ENCODE results near the gene TEX54.
A peak's percentile ranks its signal among the peaks of the same experiment; 100 is the strongest.
"Not testable (repeated sequence)": the region's sequence is repeated elsewhere in the genome, so short reads cannot be mapped to it uniquely, and the experiment has no call there.

Gene TEX54

GRCh38 chr11:62846177-62846576, 13.5 kb upstream of the TEX54 start:
- TF ChIP-seq CTCF (conservative IDR thresholded peaks at IDR 0.05; ENCODE audit: low read depth, low read length) = no peak
- no peak for DNase-seq (ENCODE audit: low read depth)
- no peak overlapping the region for H3K4me3 ChIP-seq (ENCODE audit: low read depth, low read length)

- no peak overlapping the region for H3K4me3 ChIP-seq (ENCODE audit: low read depth, low read length)
- no peak for TF ChIP-seq CTCF (conservative IDR thresholded peaks at IDR 0.05; ENCODE audit: low read depth, low read length)
- no peak for DNase-seq (ENCODE audit: low read depth)
Observed at GRCh38 chr11:62844154-62844553, 11.5 kb upstream of the TEX54 start.

GRCh38 chr11:62843466-62843865, 10.8 kb upstream of the TEX54 start:
- no peak for TF ChIP-seq CTCF (conservative IDR thresholded peaks at IDR 0.05; ENCODE audit: low read depth, low read length)

GRCh38 chr11:62842891-62843290, 10.2 kb upstream of the TEX54 start:
- not testable (repeated sequence) for H3K4me3 ChIP-seq (ENCODE audit: low read depth, low read length); DNase-seq (ENCODE audit: low read depth)

More at GRCh38 chr11:62843466-62843865, 10.8 kb upstream of the TEX54 start:
- no peak overlapping the region for H3K4me3 ChIP-seq (ENCODE audit: low read depth, low read length)
- DNase-seq (ENCODE audit: low read depth) = no peak

- DNase-seq (ENCODE audit: low read depth) = peak; percentile 29
- TF ChIP-seq CTCF (conservative IDR thresholded peaks at IDR 0.05; ENCODE audit: low read depth, low read length) = no peak
- peak overlapping the region; percentile 57 for H3K4me3 ChIP-seq (ENCODE audit: low read depth, low read length)
Observed at GRCh38 chr11:62842171-62842741, 9.6 kb upstream of the TEX54 start.

GRCh38 chr11:62841361-62842170, 8.9 kb upstream of the TEX54 start:
- no peak for TF ChIP-seq CTCF (conservative IDR thresholded peaks at IDR 0.05; ENCODE audit: low read depth, low read length)
- DNase-seq (ENCODE audit: low read depth) = peak; percentile 100
- H3K4me3 ChIP-seq (ENCODE audit: low read depth, low read length) = peak overlapping the region; percentile 57

GRCh38 chr11:62840721-62841360, 8.2 kb upstream of the TEX54 start:
- DNase-seq (ENCODE audit: low read depth) = peak; percentile 87

More at GRCh38 chr11:62840721-62841360, 8.2 kb upstream of the TEX54 start:
- peak overlapping the region; percentile 40 for H3K4me3 ChIP-seq (ENCODE audit: low read depth, low read length)
